Measurements from ENCODE around the gene EZH2. TPM values are rescaled to one million over a fixed set of nuclear protein-coding genes. Genes with fewer than 3 reads are reported as not detected.

EZH2 gene
- total RNA-seq, 1 experiment from 2014 or later: 19.4 TPM

DNA sequence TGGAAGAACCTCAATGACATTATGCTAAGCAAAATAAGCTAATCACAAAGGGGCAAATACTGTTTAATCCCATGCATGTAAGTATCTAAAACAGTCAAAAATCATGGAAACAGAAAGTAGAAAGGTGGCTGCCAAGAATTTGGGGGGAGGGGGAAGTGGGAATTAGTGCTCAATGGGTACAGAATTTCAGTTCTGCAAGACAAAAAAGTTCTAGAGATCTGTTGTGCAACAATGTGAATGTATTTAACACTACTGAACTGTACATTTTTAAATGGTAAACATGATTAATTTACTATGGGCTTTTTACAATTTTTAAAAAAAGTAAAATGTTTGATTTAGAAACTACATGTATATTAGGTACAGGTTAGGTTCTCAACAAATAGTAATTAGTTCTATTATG lies 11.9 kb downstream of the EZH2 start:
- DNase-seq: no peak
- no peaks in the 10 kb centered on the region for H3K9me3 ChIP-seq
- no peak overlapping the region for H3K4me3 ChIP-seq
- no peaks in the 10 kb centered on the region for H3K27me3 ChIP-seq
- no peaks in the 10 kb centered on the region for H3K36me3 ChIP-seq

DNA sequence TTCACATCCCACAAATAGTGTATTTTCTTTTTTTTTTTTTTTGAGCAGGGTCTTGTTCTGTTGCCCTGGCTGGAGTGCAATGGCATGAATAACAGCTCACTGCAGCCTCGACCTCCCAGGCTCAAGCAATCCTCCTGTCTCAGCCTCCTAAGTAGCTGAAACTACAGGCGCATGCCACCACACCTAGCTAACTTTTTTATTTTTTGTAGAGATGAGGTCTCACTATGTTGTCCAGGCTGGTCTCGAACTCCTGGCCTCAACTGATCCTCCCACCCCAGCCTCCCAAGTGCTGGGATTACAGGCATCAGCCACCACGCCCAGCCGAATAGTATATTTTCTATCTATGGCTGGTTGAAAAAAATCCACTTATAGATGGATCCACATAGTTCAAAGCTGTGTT lies 12.5 kb downstream of the EZH2 start:
- no peaks in the 10 kb centered on the region for H3K27me3 ChIP-seq
- H3K36me3 ChIP-seq: no peaks in the 10 kb centered on the region
- no peak for DNase-seq
- H3K9me3 ChIP-seq: no peaks in the 10 kb centered on the region
- H3K4me3 ChIP-seq: no peak overlapping the region

DNA sequence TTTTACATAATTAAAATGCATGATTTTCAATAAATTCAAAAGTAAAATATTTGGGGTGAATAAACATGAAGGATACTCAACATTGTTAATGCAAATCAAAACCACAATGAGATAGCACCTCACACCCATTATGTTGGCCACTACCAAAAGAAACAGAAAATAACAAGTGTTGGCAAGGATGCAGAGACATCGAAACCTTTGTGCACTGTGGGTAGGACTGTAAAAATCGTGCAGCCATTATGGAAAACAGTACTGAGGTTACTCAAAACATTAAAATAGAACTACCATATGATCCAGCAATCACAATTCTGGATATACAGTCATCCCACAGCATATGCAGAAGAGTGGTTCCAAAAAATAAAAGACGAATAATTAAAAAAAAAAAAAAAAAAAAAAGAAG lies 13.1 kb downstream of the EZH2 start:
- Histone ChIP-seq H3K36me3 (no peaks in the 10 kb centered on the region), H3K27me3 (no peaks in the 10 kb centered on the region), H3K4me3 (no peak overlapping the region), H3K9me3 (no peaks in the 10 kb centered on the region)
- no peak for DNase-seq

DNA sequence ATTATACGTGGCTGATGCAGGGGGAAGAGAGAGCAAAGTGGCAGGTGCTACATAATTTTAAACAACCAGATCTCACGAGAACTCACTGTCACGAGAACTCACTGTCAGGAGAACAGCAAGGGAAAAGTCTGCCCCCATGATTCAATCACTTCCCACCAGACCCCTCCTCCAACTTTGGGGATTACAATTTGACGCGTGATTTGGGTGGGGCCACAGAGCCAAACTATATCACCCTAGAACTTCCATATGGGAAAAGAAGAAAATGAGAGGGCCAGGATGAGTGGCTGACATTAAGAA lies 15.8 kb downstream of the EZH2 start:
- no peak overlapping the region for H3K4me3 ChIP-seq
- H3K27me3 ChIP-seq: no peaks in the 10 kb centered on the region
- DNase-seq: no peak
- no peaks in the 10 kb centered on the region for H3K36me3 ChIP-seq
- H3K9me3 ChIP-seq: no peaks in the 10 kb centered on the region

DNA sequence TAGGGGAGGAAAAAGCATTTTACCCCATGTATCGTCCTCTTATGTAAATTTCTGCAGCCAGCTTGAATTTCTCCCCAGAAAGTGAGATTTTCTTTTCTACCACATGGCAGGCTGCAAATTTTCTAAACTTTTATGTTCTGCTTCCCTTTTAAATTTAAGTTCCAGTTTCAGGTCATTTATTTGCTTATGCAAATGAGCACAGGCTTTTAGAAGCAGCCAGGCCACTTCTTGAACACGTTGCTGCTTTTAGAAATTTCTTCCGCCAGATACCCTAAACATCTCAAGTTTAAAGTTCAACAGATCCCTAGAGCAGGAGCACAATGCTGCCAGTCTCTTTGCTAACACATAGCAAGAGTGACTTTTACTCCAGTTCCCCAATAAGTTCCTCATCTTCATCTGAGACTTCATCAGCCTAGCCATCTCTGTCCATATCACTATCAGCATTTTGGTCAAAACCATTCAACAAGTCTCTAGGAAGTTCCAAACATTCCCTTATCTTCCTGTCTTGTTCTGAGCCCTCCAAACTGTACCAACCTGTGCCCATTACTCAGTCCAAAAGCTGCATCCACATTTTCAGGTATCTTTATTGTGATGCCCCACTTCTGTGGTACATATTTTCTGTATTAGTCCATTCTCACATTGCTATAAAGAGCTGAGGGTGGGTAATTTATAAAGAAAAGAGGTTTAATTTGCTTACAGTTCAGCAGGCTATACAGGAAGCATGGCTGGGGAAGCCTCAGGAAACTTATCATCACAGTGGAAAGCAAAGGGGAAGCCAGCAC lies 16.3 kb downstream of the EZH2 start:
- H3K36me3 ChIP-seq: no peaks in the 10 kb centered on the region
- H3K9me3 ChIP-seq: no peaks in the 10 kb centered on the region
- DNase-seq: no peak
- H3K27me3 ChIP-seq: no peaks in the 10 kb centered on the region
- H3K4me3 ChIP-seq: no peak overlapping the region

DNA sequence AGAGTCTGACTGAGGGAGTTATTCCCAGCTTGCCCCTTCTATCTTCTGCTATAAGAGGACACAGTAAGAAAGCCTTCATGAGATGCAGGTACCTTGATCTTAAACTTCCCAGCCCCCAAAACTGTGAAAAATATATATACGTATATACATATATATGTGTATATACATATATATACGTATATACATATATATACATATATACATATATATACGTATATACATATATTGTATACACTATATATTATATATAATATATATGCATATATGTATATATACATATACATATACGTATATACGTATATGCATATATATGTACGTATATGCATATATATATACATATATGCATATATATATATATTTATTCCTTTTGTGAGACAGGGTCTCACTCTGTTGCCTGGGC lies 17.7 kb downstream of the EZH2 start:
- H3K36me3 ChIP-seq: no peaks in the 10 kb centered on the region
- no peaks in the 10 kb centered on the region for H3K9me3 ChIP-seq
- no peak overlapping the region for H3K4me3 ChIP-seq
- H3K27me3 ChIP-seq: no peaks in the 10 kb centered on the region
- DNase-seq: no peak

DNA sequence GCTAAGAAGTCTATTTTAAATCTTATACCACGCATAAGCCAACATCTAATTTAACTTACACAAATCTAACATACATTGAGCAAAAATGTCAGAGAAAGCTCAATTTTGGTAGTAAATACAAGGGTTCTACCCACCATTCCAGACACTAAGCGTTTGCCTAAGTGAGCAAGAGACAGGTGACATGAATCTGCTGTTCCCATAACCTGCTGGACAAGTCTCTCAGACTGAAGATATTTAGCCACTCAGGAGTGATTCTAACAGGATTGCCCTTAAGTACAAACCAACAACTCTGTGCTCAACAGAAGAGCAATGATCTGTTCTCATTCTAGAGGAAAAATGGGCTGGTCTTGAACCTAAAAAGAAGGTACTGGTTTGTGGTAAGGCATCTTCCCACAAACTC lies 18.8 kb downstream of the EZH2 start:
- H3K36me3 ChIP-seq: no peaks in the 10 kb centered on the region
- no peaks in the 10 kb centered on the region for H3K27me3 ChIP-seq
- H3K4me3 ChIP-seq: no peak overlapping the region
- DNase-seq: no peak
- no peaks in the 10 kb centered on the region for H3K9me3 ChIP-seq

DNA sequence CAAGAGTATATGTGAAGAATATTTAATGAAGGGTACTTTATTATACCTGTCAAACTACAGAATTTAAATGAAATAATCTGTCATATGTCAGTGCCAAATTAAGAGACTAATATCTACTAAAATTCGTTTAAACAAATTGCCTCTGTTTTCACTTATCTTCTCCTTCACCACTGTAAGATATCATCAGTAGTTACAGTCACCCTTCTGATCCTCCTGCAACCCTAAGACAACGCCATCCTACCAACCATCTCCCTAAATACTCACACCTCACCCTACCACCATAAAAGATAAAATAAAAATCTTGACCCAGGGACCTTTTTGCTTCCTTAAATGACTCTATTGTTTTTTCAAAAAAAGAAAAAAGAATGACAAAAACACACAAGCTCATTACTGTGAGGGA lies 20.8 kb downstream of the EZH2 start:
- Histone ChIP-seq H3K4me3 (no peak overlapping the region), H3K9me3 (no peaks in the 10 kb centered on the region), H3K27me3 (no peaks in the 10 kb centered on the region), H3K36me3 (no peaks in the 10 kb centered on the region)
- no peak for DNase-seq

DNA sequence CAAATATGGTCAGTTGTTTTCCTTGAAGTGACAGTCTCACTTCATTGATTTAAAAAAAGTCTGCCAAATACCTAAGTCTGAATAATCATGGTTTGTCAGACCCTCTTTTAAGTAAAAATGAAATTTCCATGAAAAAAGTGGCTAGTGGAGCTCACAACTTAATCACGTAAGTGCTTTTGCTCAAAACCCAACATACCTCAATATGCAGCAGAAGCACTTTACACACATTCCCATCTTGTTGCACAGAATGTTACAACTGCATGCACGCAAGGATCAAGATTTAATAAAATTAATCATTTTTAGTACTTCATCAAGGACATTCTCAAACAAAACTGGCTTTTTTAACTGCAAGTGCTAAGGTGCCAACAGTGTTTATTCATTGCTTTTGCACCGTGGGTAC lies 21.6 kb downstream of the EZH2 start:
- Histone ChIP-seq H3K36me3 (no peaks in the 10 kb centered on the region), H3K27me3 (no peaks in the 10 kb centered on the region), H3K4me3 (no peak overlapping the region), H3K9me3 (no peaks in the 10 kb centered on the region)
- no peak for DNase-seq

DNA sequence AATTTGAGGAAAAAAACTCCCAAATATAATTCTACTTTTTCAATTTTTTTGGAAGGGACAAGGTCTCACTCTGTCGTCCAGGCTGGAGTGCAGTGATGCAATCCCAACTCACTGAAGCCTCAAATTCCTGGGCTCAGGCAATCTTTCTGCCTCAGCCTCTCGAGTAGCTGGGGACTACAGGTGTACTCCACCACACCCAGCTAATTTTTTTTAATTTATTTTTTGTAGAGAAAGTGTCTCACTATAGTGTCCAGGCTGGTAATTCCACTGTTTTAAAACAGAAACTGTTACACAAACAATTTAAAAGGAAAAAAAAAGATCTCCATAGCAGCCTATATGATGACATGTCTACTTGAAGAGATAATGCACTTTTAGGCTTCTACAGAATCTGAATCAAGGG lies 25.6 kb downstream of the EZH2 start:
- no peaks in the 10 kb centered on the region for H3K9me3 ChIP-seq
- H3K27me3 ChIP-seq: no peaks in the 10 kb centered on the region
- H3K4me3 ChIP-seq: no peak overlapping the region
- H3K36me3 ChIP-seq: no peaks in the 10 kb centered on the region
- no peak for DNase-seq

DNA sequence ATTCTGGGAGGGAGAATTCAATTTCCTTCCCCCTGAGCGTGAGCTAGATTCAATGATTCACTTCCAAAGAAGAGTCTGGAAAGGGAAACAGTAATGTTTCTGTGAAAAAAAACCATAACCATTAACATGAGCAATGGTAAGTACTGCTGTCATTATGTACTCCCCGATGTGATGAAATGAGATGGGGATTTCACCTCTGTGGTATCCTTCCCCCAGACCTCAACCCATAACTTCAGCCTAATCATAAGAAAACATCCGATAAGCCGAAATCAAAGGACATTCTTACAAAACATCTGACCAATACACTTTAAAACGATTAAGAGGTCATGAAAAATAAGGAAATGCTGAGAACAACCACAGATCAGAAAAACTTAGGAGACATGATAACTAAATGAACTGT lies 27.2 kb downstream of the EZH2 start:
- Histone ChIP-seq H3K4me3 (no peak overlapping the region), H3K27me3 (no peaks in the 10 kb centered on the region), H3K36me3 (no peaks in the 10 kb centered on the region), H3K9me3 (no peaks in the 10 kb centered on the region)
- DNase-seq: no peak

DNA sequence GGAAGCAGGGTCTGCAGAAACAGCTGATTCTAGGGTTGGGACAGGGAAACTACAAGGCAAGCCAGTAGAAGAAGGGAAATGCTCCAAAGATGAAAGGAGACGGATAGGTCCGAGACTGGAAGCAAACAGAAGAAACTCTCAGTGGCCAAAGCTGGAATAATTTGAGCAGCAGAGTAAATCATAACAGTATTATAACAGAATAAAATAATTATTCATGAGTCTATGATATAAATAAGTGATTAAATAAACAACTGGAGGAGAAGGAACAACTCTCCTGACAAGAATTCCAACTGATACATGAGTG lies 27.6 kb downstream of the EZH2 start:
- H3K36me3 ChIP-seq: no peaks in the 10 kb centered on the region
- no peaks in the 10 kb centered on the region for H3K9me3 ChIP-seq
- DNase-seq: no peak
- H3K27me3 ChIP-seq: no peaks in the 10 kb centered on the region
- H3K4me3 ChIP-seq: no peak overlapping the region

DNA sequence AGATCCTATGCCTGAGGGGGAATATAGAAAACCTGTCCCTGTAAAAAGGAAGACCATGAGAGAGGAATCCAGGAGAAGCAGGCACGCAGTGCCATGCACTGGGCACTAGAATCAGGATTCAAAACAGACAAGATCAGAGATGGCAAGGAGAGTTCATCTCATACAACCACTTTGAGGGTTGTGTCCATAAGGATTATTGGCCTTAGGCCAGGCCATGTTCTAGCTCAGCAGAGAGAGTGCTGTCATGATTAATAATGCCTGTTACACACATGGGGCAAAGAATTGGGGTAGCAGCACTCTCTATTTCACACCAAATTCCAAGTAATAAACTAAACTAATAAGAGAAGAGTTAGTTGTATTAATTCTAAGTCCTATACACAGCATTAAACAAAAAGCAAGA lies 29.1 kb downstream of the EZH2 start:
- no peak overlapping the region for H3K4me3 ChIP-seq
- no peaks in the 10 kb centered on the region for H3K27me3 ChIP-seq
- H3K9me3 ChIP-seq: no peaks in the 10 kb centered on the region
- no peaks in the 10 kb centered on the region for H3K36me3 ChIP-seq
- no peak for DNase-seq

DNA sequence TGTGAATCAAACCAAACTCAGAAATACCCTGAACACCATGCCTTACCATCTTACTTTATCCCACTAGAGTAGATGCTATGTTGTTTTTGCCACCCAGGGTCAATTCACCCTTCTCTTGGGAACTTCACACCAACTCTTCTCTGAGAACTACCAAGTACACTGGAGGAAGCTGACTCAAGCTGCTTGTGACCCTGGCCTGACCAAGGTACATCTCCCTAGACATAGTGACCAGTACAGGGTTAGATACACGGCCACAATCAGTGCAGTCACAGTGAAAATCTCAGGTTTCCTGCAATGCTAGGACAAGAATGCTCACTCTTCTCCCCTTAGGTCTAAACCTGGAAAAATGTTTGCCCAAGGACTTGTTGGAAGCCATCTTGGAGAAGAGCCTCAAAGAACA lies 31.8 kb downstream of the EZH2 start:
- Histone ChIP-seq H3K4me3 (no peak overlapping the region), H3K36me3 (no peaks in the 10 kb centered on the region), H3K9me3 (no peaks in the 10 kb centered on the region), H3K27me3 (no peaks in the 10 kb centered on the region)
- DNase-seq: no peak

DNA sequence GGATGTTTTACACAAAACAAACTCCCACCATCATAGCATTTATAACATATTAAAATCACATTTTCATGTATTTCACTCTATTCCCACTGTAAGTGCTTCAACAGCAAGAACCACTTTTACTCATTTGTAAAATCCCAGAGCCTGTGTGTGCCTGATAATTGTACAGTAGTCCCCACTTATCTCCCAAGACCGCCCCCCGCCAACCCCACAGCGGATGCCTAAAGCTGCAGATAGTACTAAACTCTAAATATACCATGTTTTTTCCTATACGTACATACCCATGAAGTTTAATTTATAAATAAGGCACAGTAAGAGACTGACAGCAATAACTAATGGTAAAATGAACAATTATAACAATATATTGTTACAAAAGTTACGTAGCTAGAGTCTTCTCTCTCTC lies 33.5 kb downstream of the EZH2 start:
- no peak overlapping the region for H3K4me3 ChIP-seq

DNA sequence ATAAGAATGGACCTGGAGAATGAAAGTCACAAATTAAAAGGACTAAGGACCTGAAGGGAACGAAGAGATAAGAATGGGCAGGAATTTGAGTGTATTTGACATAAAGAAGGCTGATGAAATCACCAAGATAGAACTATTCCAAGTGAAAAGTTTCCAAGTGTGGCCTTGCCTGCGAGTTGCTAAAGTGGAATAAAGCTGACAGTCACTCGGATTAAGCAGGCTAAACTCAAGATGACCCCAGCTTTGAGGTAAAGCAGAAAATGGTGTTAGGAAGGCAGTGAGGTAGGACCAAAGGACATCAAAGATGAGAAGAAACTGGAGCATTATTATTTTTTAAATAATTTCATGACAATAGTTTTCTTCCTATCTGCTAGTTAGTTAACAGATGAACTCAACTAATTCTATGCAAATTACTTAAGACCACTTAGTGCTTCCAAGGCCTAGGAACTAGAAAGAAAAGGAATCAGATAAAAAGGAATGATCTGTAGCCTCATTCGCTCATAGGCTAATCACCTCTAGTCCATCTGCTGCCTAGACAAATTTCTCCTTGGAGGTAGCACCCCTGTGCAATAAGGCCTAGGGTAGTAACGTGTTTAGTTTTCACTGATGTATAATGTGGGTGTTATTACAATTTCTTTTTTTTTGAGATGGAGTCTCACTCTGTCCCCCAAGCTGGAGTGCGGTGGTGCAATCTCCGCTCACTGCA lies 34.5 kb downstream of the EZH2 start:
- no peak overlapping the region for H3K4me3 ChIP-seq
- DNase-seq: no peak
- no peaks in the 10 kb centered on the region for H3K27me3 ChIP-seq
- H3K9me3 ChIP-seq: no peaks in the 10 kb centered on the region
- H3K36me3 ChIP-seq: no peaks in the 10 kb centered on the region

More for the DNA sequence above, 33.5 kb downstream of the EZH2 start:
- Histone ChIP-seq H3K9me3 (no peaks in the 10 kb centered on the region), H3K27me3 (no peaks in the 10 kb centered on the region), H3K36me3 (no peaks in the 10 kb centered on the region)
- no peak for DNase-seq

DNA sequence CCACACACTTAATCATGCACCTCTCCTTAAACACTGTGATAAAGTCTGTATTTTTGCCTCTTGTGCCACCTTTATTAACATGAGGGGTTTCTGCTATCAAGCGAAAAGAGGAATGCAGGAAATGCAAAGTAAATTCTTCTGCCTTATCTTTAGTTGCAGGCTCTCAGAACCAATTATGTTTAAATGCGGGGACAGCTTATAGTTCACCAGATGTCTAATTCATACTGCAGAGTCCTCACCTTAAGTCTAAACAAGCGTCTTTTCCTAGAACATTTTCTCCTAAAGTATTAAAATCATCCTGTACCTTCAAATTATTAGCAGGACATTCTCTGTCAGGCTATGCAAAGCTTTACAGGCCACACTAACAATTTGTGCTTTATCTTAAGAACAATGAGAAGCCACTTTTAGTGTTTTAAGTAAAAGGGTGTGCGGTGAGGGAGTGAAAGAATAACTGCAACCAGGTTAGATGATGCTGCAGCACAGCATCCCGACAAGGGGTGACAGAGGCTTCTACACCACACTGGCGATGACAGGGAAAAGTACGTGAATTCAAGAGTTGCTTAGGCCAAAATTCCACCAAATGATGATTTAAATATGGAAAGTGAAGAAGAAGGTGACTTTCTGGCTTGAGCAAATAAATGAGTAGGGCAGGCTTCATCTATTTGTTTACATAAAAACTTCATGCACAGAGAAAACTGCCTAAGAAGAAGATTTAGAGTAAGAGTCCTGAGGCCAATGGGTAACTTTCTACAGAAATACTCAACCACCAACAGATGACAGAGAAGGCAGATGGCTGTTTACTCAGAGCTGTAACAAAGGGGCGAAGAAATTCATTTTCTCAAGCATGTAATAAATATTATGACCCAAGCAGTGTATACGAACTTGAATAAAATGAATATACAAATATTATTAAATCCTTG lies 36.0 kb downstream of the EZH2 start:
- Histone ChIP-seq H3K27me3 (no peaks in the 10 kb centered on the region), H3K9me3 (no peaks in the 10 kb centered on the region), H3K36me3 (no peaks in the 10 kb centered on the region), H3K4me3 (no peak overlapping the region)
- DNase-seq: no peak

DNA sequence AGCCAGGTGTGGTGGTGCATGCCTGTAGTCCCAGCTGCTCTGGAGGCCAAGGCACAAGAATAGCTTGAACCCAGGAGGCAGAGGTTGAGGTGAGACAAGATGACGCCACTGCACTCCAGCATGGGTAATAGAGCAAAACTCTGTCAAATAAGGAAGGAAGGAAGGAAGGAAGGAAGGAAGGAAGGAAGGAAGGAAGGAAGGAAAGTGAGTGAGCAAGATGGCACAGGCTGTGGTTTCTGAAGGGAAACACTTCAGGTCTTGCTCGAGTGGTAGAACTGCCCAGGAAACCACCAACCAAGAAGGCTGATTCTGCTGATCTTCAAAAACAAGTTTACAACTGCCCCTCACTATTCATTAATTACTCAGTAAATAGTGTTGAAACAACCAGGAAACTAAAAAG lies 45.2 kb downstream of the EZH2 start:
- H3K4me3 ChIP-seq: no peak overlapping the region
- H3K27me3 ChIP-seq: no peaks in the 10 kb centered on the region
- H3K9me3 ChIP-seq: no peaks in the 10 kb centered on the region
- no peak for DNase-seq
- H3K36me3 ChIP-seq: peaks cover 16% of the 10 kb centered on the region

Data from MG63 (cell line).